Testis (tissue), 3 donors: ENCODE measurements around the gene ANK2. TPM values are rescaled to one million over a fixed set of nuclear protein-coding genes. Genes with fewer than 3 reads are reported as not detected.

Experiments
- DNase-seq: peaks from one replicate; pipeline ENCODE4 v3.0.0-alpha.2; 2019
- H3K27ac ChIP-seq, 2 donors: fragments of 200-600 bp; sonication (generic); one replicate each; pipeline ENCODE4 v1.5.1; 2019
- H3K27me3 ChIP-seq: fragments of 200-600 bp; sonication (generic); one replicate; pipeline ENCODE4 v1.5.1; 2019
- H3K36me3 ChIP-seq: fragments of 200-600 bp; sonication (generic); one replicate; pipeline ENCODE4 v1.5.1; 2017; ENCODE audit warnings: low read depth; ENCODE audit errors: missing control alignments
- H3K4me1 ChIP-seq: fragments of 200-600 bp; sonication (generic); one replicate; pipeline ENCODE4 v1.5.1; 2019
- H3K4me3 ChIP-seq, 2 donors: fragments of 200-600 bp; sonication (generic); one replicate each; pipeline ENCODE4 v1.5.1; 2017 to 2019
- H3K9me3 ChIP-seq: fragments of 200-600 bp; sonication (generic); one replicate; pipeline ENCODE4 v1.5.1; 2017
- POLR2A ChIP-seq: fragments of 450-650 bp; IDR thresholded peaks from one replicate; pipeline ENCODE4 v1.6.1; 2017; ENCODE audit warnings: antibody characterized with exemption, mild to moderate bottlenecking, moderate library complexity
- WGBS, 2 donors: methylation state at CpG; one replicate each; pipeline ENCODE4 v1.1.5; 2018; 5-methylcytosine and 5-hydroxymethylcytosine counted together
- intact Hi-C: fragments of 100-400 bp; cut with DNase I; formaldehyde crosslinking; loops from one replicate; pipeline ENCODE4 v1.15.1; 2023; ENCODE audit warnings: low total_unique reads
- polyA plus RNA-seq: library from polyadenylated mRNA; stranded (reverse); fragments of 350-450 nt; fragmentation: Illumina TruSeq; extraction: RNeasy Lipid Tissue Mini Kit (QIAGEN cat#74804); gene quantifications from one replicate; pipeline ENCODE4 v1.2.3, GENCODE V29; 2014; ENCODE audit warnings: low read depth, low replicate concordance; ENCODE audit not compliant: insufficient read depth
- total RNA-seq, 2 donors: library from RNA; depleted of rRNA; stranded (reverse); fragments of >200 nt; gene quantifications; one replicate each; pipeline ENCODE4 v1.2.3, GENCODE V29; 2016
- TF ChIP-seq, protein P1 (sequence below), 3 experiments: fragments of 450-650 bp in 2 of 3; fragments of 200-600 bp in 1 of 3; sonication (generic) in 1 of 3; IDR thresholded peaks; one replicate each; pipeline ENCODE4 v1.5.1; 2016 to 2019; ENCODE audit warnings: antibody characterized with exemption in 3 of 3, mild to moderate bottlenecking in 2 of 3, moderate library complexity in 1 of 3

Gene ANK2
- total and polyA plus RNA-seq, 3 donors from 2014 or later, result 28.0 to 40.0 (median 28.6) TPM

DNA sequence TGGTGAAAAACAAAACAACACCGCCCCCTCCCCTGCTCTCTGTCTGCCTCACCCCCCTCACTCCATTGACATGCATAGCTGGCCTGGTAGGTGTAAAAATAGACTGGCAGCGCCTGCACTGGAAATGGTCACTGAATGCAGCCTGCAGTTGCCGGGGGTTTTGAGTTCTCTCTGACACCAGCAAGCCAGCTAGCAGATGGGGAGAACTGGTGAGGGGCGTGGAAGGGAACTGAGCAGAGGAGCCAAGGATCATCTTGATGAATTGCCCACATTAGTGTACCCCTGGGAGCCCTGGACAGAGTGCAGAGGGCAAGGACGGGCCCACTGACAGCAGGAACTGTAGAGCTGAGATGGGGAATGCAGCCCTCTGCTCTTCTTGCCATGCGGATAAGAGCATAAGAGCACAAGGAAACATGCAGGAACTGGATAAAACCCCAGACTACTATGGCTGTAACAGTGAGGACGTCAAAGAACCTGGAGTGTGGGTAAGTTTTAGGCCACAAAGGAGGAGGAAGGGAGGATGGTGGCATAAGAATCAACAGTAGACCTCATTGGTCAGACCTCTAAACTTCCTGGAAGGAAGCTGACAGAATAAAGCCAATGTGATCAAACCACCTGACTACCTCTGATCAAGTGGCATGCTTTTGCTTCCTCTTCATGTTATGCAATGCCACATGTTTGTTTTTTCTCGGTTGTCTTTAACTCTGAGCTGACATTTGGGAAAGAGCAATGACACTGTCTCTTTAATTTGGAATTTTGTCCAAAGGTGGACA is 96.3 kb downstream of the ANK2 start:
- DNase-seq, result no peak
- H3K4me3 ChIP-seq, result no peak overlapping the region
- H3K27me3 ChIP-seq, result no peaks in the 10 kb centered on the region
- intact Hi-C loops, result no loop called here
- H3K27ac ChIP-seq, result peak overlapping the region in 1 of 2 donors; percentile 76
- 54 to 56% methylated on average over 8 of the region's 8 CpGs for WGBS, 2 donors
- peaks cover 5% of the 10 kb centered on the region for H3K4me1 ChIP-seq
- no peaks in the 10 kb centered on the region for H3K9me3 ChIP-seq
- TF ChIP-seq, protein P1, sequence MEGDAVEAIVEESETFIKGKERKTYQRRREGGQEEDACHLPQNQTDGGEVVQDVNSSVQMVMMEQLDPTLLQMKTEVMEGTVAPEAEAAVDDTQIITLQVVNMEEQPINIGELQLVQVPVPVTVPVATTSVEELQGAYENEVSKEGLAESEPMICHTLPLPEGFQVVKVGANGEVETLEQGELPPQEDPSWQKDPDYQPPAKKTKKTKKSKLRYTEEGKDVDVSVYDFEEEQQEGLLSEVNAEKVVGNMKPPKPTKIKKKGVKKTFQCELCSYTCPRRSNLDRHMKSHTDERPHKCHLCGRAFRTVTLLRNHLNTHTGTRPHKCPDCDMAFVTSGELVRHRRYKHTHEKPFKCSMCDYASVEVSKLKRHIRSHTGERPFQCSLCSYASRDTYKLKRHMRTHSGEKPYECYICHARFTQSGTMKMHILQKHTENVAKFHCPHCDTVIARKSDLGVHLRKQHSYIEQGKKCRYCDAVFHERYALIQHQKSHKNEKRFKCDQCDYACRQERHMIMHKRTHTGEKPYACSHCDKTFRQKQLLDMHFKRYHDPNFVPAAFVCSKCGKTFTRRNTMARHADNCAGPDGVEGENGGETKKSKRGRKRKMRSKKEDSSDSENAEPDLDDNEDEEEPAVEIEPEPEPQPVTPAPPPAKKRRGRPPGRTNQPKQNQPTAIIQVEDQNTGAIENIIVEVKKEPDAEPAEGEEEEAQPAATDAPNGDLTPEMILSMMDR (IDR thresholded peaks at IDR 0.05), result no peak
- no peak for TF ChIP-seq POLR2A
- no peaks in the 10 kb centered on the region for H3K36me3 ChIP-seq

DNA sequence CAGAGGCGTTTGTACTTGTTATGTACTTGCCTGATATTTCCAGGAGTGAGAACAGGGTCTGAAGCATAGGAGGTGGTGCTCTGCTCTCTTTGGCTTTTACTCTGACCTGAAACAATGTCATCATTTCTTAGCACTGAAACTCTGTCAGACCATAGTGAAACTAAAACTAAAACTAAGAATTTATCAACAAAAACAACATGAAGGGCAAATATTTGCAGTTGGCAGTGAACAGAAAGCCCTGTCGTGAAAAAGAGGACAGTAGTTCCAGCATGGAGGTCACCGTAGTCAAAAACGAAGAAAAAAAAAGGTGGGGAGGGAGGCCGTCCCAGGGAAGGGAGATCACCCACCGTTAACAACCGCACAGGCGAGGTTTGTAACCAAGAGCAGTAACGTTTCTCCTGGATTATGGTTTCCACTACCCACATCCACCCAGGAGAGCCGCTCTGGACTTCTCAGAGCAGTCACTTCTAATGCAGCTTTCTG is 97.5 kb downstream of the ANK2 start:
- Histone ChIP-seq H3K36me3 (no peaks in the 10 kb centered on the region), H3K9me3 (no peaks in the 10 kb centered on the region), H3K27me3 (no peaks in the 10 kb centered on the region), H3K4me3 (peak overlapping the region in 1 of 2 donors; percentile 10), H3K27ac (peak overlapping the region; percentile 57 to 76), H3K4me1 (peaks cover 5% of the 10 kb centered on the region)
- no peak for DNase-seq
- intact Hi-C loops, result no loop called here
- 37 to 51% methylated on average over 8 to 10 of the region's 10 CpGs for WGBS, 2 donors
- TF ChIP-seq, protein P1 (IDR thresholded peaks at IDR 0.05), result no peak
- no peak for TF ChIP-seq POLR2A

DNA sequence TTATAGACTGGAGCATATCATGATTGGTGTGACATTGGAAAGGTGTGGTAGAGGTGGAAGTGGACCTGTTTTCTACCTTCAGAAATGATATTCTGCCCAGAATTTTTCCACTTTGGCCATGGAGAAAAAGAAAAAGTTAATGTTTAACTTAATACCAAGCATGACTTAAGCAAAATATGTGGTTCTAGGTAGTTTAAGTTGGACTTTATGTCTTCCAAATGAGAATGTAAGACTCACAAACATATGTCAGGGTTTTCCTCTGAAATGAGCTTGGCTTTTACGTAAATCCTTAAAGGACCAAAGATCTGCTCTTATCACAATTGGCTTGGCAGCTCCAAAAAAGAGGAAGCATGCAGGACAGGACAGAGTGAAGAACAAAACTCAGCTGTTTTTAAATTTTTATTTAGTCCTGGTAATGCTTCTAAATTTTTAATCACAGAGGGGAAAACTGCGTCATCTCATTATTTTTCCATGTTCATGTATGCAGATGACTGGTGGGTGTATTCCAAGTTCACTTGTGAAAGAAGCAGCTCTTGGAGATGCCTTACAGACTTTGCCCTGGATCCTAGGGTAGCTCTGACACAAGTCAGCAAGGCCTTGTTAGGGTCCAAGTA is 98.2 kb downstream of the ANK2 start:
- Histone ChIP-seq H3K27ac (peak overlapping the region; percentile 57 to 76), H3K4me1 (peaks cover 5% of the 10 kb centered on the region), H3K4me3 (no peak overlapping the region), H3K36me3 (no peaks in the 10 kb centered on the region), H3K9me3 (no peaks in the 10 kb centered on the region), H3K27me3 (no peaks in the 10 kb centered on the region)
- TF ChIP-seq, protein P1 (IDR thresholded peaks at IDR 0.05), result no peak
- no peak for TF ChIP-seq POLR2A
- no peak for DNase-seq
- intact Hi-C loops, result no loop called here
- WGBS, 2 donors, result 28 to 31% methylated on average over 2 of the region's 2 CpGs

DNA sequence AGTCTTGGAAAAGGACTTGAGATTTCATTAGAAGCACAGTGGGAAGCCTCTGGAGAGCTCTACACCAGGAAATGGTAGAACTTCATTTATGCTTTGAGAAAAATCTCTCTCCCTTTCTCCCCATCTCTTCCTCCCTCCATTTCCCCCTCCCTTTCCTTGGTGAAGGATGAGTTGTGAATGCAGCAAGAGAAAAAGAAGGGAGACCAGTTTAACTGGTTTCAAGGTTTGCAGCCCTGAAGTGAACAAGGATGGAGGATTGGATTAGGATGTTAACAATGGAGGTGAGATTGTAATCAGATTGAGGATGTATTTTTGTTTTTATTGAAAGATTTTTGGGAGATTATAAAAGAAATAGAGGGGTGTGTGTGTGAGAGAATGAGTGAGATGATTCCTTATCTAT is 99.5 kb downstream of the ANK2 start:
- Histone ChIP-seq H3K27ac (no peak overlapping the region), H3K4me3 (no peak overlapping the region), H3K4me1 (peaks cover 5% of the 10 kb centered on the region), H3K36me3 (no peaks in the 10 kb centered on the region), H3K27me3 (no peaks in the 10 kb centered on the region), H3K9me3 (no peaks in the 10 kb centered on the region)
- intact Hi-C loops, result no loop called here
- DNase-seq, result no peak
- TF ChIP-seq, protein P1 (IDR thresholded peaks at IDR 0.05), result no peak
- TF ChIP-seq POLR2A, result no peak
